GM19452 (cell line): ENCODE results near the gene TNPO3.
A peak's percentile ranks its signal among the peaks of the same experiment; 100 is the strongest.
"Not testable (repeated sequence)": the region's sequence is repeated elsewhere in the genome, so short reads cannot be mapped to it uniquely, and the experiment has no call there.

Experiments used
- ATAC-seq: cut with Tn5 transposase; IDR thresholded peaks from one replicate; pipeline ENCODE4 v1.9.1; 2021; ENCODE audit not compliant: unreplicated experiment

TNPO3 gene

DNA sequence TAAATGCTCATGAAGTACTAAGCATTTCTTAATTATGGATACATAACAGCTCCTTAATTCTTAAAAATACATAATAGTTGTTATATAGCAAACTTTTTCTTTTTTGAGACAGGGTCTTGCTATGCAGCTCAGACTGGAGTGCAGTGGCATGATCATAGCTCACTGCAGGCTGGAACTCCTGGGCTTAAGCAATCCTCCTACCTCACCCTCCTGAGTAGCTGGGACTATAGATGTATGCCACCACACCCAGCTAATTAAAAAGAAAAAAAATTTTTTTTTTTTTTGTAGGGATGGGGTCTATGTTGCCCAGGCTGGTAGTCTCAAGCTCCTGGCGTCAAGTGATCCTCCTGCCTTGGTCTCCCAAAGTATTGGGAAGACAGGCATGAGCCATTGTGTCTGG lies 86.3 kb downstream of the TNPO3 start:
- no peak for ATAC-seq

DNA sequence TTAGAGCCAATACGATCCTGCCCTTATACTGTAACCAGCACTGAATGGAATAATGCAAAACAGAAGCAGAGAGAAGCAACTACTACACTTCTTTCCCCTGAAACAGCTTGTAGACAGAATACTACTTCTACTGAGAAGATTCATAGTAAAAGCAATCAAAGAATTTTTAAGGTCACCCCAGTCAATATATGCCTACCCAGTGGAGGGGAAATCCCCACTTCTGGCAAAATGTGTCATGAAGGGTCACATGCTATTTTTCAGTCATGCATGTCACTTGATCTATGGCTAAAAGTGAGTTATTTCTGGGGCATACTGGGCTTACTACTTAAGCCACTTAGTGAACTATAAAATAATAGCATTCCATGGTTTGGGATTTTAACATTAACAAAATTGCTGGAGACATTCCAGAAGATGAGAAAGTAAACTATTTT lies 91.6 kb downstream of the TNPO3 start:
- peak; percentile 87 for ATAC-seq

DNA sequence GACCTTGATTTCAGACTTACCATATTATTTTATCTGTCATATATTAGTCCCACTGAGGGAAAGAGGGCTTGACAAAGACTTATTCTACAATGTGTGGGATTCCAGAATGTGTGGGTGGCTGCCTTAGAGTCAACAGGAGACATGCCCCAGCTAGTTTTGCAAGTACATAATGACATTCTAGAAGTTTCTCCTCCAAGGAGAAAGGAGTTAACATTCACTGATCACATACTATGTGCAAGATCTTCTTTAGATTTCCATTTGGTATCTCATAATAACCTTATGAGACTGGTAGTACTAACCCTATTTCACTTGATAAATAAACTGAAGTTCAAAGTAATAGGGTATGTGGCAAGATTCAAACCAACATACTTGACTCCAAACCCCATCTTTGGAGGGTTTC lies 92.0 kb downstream of the TNPO3 start:
- ATAC-seq = peak; percentile 23

DNA sequence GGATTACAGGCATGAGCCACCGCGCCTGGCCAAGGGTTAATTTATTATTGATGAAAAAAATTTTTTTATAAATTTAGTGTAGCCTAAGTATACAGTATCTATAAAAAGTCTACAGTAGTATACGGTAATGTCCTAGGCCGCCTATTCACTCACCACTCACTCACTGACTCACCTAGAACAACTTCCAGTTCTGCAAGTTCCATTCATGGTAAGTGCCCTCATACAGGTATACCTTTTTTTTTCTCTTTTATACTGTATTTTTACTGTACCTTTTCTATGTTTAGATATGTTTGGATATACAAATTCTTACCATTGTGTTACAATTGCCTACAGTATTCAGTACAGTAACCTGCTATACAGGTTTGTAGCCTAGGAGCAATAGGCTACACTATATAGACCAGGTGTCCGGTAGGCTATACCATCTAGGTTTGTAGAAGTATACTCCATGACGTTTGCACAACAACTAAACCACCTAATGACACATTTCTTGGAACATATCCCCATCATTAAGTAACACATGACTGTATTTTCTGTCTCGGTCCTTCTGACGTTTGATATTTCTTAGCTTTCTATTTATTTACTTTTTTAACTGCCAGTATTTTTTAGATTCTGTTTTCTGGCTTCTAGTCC lies 93.8 kb downstream of the TNPO3 start:
- no peak for ATAC-seq

DNA sequence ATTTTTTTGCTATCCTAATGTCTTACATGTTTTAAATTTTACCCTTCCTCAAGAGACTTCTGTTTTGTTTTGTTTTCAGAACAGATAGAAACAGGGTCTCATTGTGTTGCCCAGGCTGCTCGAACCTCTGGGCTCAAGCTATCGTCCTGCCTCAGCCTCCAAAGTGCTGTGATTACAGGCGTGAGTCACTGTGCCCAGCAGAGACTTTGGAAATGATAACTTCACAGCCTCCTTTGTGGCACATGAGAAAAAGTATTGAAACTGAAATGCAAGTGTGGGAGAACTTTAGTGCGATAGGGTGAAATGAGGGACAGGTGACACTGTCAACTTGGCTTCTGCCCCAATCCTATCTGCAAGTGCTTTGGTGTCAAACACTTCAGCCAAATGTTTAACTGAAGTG lies 95.6 kb downstream of the TNPO3 start:
- no peak for ATAC-seq

DNA sequence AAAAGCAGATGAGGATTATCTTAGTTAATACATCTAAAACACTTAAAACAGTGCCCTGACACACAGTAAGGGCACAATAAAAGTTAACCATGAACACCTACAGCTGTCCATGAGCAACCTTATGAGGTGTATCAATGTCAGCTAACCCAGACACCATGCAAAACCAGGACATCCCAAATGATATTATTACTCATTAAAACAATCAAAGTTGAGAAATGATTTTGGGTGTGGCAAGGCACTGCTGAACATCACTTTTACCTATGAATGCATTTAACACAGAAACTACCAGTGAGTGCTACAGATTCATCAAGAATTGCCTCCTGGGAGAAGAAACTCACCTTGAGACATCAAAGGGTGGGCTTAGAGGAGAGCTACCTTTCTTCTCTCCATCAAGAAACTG lies 98.9 kb downstream of the TNPO3 start:
- ATAC-seq = no peak

DNA sequence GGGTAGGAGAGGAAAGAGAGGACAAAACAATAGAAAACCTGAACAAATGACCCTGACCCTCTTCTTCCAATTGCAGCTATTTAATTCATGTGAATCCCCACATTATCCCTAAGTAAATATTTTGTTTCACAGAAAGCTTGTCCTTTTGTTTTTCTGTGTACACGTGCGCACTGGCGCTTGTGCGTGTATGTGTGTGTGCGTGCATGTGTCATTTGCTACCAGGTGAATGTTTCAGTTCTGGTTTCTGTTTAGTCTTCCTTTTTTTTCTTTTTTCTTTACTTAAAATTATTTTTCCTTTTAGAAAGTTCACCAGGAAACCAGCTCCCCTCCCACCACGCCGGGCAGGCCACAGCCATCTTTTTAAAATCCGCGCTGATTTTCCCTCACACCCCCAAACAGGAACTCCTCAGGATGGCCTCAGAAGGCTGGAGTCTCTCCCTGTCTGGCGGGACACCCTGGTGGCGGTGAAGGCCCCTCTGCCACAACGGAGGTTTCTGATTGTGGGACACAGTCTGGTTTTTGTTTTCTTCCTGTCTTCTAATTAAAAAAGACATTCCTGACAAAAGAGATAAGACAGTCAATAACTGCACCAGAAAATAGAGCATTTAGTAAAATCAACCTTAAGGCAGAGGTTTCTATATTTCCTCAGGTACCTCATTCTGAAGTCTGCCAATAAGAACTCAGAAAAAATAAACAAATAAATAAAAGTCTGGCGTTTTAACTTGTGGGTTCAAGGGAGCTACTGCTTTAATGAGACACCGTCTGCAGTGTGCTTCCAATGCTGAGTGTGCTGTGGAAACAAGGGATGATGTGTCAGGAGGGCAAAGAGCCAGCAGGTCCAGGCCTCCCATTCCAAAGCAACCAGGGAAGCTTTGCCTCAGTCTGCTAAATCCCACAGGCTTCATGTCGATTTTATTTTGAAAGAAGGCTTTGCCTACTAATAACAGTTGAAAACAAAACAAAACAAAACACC lies 99.8 kb downstream of the TNPO3 start:
- peak; percentile 62 for ATAC-seq

DNA sequence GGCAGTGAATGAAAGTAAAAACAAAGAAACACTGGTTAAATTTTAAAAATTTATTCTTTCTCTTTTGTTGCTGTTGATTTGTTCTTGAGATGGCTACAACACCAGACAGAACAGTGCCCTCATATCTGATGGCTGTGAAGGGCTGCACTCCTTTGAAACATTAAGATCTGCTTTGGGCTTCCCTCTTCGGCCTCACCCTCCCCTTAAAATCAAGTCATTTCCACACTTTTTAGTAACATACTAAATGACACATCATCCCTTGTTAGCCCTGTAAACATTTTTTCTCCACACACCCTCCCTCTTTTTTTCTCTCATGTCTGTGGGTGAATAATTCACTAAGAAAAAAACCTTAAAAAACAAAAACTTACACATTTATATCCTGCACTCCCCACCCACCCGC lies 100.8 kb downstream of the TNPO3 start:
- ATAC-seq = no peak

DNA sequence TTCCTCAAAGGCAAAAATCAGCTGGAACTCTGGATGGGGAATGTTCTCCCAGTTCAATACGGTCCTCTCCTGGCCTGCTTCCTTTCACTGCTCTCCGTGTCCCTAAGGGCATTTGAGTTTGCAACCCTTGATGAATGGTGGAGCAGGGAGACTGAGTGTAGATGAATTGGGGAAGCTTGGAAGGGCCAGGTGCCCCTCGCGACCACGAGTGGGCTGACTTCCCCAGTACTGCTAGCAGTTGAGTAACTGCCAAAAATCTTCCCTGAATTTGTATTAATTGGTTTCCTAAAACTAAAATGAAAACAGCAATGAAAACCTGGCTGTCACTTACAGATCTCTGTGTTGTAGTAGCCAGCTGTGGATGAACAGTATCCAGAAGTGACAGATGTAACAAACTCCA lies 103.6 kb downstream of the TNPO3 start:
- no peak for ATAC-seq

DNA sequence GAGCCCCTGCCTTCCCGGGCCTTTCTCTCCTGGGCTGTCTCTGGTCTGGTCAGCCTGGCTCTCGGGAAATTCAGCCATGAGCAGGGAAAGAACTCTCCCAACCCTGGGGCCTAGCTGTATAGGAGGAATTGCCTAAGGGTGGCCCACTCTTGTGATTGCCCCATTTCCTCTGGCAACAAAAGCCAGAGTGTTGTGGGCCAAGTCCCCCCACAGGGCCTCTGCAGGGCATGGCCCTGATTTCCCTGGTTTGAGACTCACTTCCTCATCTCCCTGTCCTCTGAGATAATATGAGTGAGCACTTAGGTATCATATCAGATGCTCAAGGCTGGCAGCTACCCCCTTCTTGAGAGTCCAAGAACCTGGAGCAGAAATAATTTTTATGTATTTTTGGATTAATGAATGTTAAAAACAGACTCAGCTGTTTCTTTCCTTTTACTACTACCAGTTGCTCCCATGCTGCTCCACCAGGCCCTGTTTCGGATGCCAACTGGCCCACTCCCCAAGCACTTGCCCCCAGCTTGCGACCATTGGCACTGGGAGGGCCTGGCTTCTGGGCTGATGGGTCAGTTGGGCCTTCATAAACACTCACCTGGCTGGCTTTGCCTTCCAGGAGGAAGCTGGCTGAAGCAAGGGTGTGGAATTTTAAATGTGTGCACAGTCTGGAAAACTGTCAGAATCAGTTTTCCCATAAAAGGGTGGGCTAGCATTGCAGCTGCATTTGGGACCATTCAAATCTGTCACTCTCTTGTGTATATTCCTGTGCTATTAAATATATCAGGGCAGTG lies 105.7 kb downstream of the TNPO3 start:
- ATAC-seq = no peak

DNA sequence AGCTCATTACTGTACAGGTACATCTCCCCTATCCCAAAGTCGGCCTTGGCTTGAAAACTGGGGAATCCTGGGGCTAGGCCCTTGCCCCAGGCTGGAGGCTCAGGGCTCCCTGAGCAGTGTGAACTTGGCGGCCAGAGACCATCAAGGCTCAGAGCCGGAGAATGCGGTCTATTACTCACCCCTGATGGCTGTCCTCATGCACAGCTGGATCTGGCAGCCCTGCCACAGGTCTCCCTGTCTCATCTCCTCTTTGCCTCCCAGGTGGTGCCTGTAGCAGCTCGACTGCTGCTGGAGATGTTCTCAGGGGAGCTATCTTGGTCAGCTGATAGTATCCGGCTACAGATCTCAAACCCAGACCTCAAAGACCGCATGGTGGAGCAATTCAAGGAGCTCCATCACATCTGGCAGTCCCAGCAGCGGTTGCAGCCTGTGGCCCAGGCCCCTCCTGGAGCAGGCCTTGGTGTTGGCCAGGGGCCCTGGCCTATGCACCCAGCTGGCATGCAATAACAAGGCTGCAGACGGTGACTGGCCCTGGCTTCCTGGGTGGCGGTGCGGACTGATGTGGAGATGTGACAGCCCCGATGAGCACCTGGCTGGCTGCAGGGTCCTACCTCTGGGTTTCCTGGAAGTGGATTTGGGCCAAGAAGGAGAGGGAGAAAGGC lies 106.5 kb downstream of the TNPO3 start:
- no peak for ATAC-seq

DNA sequence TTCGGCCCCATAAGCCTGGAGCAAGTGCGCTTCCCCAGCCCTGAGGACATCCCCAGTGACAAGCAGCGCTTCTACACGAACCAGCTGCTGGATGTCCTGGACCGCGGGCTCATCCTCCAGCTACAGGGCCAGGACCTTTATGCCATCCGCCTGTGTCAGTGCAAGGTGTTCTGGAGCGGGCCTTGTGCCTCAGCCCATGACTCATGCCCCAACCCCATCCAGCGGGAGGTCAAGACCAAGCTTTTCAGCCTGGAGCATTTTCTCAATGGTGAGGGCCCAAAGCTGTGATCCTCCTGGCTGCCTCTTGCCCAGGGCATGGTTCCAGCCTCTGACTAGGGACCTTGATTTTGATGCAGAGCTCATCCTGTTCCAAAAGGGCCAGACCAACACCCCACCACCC lies 107.1 kb downstream of the TNPO3 start:
- ATAC-seq = no peak

DNA sequence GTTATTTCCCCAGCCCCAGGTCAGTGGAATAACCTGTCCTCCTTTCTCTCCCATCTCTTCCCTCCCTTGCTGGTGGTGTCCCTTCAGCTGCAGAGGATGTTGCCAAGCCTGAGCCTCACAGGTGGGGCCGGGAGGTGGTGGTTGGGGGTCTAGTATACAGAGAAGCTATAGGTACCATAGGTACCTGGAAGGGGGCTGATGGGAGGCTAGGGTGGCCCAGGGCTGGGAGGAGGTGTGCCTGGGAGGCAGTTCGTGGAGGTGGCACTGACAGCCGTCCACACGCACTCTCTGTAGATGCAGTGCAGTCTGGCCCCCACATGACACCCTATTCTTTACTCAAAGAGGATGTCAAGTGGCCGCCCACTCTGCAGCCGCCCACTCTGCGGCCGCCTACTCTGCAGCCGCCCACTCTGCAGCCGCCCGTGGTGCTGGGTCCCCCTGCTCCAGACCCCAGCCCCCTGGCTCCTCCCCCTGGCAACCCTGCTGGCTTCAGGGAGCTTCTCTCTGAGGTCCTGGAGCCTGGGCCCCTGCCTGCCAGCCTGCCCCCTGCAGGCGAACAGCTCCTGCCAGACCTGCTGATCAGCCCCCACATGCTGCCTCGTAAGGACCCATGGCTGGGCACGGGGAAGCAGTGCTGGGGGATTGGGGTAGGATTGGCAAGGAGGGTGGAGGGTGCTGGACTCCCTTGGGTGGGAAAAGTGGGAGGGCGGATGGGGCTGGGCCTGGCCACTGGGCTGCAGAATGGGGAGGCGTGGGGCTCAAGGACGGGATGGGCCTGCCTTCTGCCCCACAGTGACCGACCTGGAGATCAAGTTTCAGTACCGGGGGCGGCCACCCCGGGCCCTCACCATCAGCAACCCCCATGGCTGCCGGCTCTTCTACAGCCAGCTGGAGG lies 107.7 kb downstream of the TNPO3 start:
- ATAC-seq = no peak

DNA sequence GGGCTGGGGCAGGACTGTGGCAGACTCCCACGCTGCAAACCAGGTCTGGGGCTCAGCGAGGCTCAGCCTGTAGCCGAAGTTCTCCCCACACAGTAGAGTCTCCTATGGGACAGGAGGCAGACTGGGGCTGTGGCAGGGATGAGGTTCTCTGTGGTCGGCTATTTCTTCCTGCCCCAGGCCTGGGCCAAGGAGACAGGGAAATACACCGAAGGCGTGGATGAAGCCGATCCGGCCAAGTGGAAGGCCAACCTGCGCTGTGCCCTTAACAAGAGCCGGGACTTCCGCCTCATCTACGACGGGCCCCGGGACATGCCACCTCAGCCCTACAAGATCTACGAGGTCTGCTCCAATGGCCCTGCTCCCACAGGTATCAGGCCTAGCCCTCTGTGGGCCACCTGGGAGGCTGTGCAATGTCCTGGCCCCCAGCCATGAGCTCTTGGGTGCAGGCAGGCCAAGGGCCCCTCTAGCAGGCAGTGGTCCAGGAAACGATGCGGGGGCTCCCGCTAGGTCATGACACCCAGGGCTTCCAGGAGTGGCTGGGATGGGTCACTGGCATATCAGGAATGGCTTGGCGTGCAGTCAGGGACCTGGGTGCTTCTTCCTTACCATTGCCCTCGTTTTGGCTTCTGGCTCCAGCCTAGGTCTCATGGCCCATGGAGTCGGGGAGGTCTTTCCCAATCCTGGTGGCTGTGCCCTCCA lies 109.1 kb downstream of the TNPO3 start:
- no peak for ATAC-seq

DNA sequence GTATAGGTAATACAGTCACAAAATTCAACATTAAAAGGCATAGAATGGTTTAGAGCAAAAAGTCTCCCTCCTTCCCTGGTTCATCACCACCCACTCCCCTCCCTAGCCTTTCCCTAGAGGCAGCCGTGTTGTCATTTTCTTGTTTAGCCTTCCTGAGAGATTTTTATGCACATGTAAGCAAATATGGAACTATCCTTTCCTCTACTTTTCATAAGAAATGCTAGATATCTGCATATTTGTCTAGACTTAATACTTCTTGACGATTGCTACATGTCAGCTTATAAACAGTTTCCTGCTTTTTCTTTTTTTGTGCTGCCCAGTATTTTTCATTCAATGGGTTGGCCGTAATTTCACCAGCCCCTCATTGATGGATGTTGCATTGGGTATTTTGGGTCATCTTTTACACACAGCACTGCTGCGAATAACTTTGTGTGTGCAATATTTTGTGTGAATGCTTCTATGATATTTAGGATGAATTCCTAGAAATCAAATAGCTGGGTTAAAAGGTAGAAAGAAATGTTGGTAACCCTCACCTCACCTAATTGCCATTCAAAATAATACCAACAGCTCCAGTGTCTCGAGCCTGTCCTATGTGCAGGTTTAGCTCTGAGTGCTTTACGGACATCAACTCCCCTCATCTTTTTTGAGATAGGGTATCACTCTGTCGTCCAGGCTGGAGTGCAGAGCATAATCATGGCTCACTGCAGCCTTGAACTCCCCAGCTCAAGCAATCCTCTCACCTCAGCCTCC lies 110.2 kb downstream of the TNPO3 start:
- ATAC-seq = no peak

DNA sequence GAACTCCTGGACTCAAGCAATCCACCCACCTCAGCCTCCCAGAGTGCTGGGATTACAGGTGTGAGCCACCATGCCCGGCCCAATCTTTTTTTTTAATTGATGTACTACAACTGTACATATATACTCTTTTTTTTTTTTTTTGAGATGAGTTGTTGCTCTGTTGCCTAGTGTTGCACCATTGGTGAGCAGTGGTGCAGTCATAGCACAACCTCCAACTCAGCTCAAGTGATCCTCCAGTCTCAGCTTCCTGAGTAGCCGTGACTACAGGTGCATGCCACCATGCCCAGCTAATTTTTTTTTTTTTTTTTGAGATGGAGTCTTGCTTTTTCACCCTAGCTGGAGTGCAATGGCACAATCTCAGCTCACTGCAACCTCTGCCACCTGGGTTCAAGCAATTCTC lies 111.7 kb downstream of the TNPO3 start:
- ATAC-seq = not testable (repeated sequence)

DNA sequence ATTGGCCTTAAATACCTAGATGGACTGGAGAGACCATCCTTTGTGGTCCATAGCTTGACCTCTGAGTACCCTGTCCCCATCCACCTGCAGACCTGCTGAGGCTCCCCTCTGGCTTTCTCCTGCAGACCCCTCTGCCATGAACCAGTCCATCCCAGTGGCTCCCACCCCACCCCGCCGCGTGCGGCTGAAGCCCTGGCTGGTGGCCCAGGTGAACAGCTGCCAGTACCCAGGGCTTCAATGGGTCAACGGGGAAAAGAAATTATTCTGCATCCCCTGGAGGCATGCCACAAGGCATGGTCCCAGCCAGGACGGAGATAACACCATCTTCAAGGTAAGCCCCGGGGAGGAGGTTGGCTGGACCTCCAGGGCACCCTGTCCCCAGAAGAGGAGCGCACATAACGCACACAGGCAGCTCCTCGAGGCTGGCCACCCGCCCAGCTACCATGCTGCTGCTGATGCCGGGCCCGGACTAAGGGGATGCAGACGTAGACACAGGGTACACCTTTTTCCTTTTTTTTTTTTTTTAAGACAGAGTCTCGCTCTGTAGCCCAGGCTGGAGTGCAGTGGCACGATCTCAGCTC lies 112.9 kb downstream of the TNPO3 start:
- no peak for ATAC-seq

DNA sequence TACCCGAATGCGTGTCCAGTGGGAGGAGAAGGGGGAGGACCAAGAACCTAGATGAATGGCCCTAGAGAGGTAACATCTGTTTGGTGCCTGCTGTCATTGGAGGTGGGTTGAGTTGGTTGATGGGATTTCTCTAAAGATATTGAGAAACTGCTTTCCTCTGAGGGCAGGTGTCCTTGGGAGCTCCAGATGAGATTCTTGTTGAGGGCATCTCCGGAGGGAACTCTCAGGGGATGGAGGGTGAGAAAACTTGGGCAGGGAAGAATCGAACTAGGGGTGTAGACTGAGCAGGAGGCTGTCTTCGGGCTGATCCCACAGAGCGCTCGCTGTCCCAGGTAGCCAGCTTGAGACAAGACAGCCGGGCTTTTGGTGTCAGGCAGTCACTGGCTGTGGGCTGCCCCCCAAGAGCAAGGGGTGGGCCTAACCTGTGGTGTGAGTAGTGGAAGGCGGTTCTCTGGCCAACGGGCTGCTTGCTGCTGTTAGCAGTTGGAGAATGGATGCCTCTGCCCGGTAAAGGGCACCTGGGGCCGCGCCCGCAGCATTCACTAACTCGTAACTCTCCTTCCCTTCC lies 113.5 kb downstream of the TNPO3 start:
- no peak for ATAC-seq
